ENCODE data around the gene WDR83.
"Not testable (repeated sequence)": the region's sequence is repeated elsewhere in the genome, so short reads cannot be mapped to it uniquely, and the experiment has no call there.

WDR83 gene, protein sequence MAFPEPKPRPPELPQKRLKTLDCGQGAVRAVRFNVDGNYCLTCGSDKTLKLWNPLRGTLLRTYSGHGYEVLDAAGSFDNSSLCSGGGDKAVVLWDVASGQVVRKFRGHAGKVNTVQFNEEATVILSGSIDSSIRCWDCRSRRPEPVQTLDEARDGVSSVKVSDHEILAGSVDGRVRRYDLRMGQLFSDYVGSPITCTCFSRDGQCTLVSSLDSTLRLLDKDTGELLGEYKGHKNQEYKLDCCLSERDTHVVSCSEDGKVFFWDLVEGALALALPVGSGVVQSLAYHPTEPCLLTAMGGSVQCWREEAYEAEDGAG

DNA sequence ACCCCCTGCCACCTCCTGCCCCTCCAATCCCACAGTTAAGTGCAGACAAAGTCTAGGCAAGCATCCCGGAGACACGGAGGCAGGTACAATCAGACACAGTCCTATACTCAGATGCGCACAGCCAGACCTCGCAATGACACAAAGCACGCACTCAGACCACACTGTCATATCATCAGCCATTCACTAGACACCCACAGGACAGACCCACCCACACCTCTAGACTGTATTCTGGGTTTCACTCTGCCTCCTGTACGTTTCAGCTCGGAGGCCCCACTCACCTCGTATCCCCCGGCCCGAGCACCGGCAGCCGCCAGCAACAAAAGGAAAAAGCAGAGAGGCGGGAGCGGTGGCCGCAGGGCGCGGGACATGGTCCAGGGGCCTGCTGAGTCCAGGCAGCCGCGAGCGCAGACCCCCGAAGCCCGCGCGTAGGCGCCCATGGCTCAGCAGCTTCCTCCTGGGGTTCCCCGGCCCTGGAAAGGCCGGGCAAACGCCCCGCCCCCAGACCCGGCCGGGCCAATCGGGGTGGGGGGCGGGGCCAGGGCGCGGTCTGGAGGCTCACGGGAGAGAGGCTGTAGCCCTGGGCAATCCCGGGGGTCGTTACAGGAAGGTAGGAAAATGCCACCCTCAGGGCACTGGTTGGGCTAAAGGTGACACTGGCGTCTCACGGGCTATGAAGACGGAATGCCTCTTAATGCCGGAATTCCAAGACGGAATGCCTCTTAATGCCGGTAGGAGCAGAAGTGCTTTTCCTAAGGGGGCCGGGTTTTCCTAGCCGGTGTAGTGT lies at the start of gene WDR83, which contains the start of gene MAN2B1:
WDR83 (plus strand) TSS at position 543 of the 784 bp plus-strand sequence. CDS start 2,984 bp downstream, outside the sequence.
MAN2B1 (minus strand) TSS at position 478 of the 784 bp plus-strand sequence; CDS start at position 437, 41 bp downstream.
- DNase-seq (ENCODE audit: low read depth in 2 of 2) = peak; percentile 23 to 29

DNA sequence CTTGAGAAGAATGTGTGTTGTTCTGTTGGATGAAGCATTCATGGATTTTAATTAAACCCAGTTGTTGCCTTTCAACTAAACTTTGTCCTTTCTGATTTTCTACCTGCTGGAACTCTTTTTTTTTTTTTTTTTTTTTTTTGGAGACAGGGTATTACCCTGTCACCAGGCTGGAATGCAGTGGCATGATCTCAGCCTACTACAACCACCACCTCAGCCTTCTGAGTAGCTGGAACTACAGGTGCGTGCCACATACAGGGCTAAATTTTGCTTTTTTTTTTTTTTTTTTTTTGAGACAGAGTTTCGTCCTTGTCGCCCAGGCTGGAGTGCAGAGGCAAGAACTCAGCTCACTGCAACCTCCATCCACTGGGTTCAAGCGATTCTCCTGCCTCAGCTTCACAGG lies 49.0 kb upstream of the WDR83 start:
- DNase-seq (ENCODE audit: low read depth in 2 of 2) = no peak

DNA sequence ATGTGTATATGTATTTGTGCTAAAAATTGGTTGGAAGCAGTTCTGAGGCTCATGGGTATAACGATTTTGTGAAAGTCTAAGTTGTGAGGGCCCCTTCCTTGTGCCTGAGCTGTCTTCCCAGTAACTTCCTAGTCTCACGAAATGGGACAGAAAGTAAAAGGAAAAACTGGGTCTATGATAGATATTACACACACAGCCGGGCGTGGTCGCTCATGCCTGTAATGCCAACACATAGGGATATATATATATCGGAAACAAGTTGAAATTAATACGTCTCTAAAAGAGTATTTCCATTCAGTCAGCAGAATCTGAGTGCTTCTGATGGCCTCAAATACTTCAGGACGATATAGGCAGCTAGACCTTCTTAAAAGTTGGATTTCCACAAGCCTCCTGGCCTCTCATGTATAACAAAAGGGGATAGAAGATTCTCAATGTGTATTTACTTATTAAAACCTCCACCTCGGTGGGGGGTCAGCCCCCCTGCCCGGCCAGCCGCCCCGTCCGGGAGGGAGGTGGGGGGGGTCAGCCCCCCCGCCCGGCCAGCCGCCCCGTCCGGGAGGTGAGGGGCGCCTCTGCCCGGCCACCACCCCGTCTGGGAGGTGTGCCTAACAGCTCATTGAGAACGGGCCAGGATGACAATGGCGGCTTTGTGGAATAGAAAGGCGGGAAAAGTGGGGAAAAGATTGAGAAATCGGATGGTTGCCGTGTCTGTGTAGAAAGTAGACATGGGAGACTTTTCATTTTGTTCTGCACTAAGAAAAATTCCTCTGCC lies 45.2 kb upstream of the WDR83 start:
- DNase-seq (ENCODE audit: low read depth in 2 of 2) = not testable (repeated sequence)

DNA sequence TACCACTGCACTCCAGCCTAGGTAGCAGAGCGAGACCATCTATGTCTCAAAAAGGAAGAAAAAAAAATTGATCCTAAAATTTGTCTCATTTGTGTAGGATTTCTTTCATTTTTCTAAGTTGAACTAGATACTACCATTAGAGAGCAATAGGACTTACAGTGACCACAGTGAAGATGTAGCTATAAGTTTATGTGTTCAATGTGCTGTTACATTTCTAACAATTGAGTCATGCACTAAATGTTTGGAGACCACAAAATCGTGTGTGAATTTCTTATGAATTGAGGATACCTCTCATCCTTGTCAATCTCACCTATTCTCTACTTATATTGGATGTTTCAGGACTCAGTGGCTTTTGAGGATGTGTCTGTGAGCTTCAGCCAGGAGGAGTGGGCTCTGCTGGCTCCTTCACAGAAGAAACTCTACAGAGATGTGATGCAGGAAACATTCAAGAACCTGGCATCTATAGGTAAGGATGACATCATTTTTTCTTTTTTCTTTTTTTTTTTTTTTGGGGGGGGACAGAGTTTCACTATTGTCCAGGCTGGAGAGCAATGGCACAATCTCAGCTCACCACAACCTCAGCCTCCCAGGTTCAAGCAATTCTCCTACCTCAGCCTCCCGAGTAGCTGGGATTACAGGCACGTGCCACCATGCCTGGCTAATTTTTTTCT lies 43.1 kb upstream of the WDR83 start:
- DNase-seq (ENCODE audit: low read depth in 2 of 2) = no peak

DNA sequence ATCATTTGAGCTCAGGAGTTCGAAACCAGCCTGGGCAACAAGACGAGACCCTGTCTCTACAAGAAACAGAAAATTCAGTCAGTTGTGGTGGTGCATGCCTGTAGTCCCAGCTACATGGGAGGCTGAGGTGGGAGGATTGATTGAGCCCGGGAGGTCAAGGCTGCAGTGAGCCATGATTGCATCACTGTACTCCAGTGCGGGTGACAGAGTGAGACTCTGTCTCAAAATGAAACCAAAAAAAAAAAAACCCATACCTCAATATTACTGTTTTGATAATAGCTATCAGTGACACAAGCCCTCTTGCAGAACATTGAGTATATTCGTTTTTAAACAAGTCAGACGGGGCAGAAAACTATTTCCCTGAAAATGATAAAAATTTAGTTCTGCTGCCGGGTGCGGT lies 39.6 kb upstream of the WDR83 start:
- no peak for DNase-seq (ENCODE audit: low read depth in 2 of 2)

DNA sequence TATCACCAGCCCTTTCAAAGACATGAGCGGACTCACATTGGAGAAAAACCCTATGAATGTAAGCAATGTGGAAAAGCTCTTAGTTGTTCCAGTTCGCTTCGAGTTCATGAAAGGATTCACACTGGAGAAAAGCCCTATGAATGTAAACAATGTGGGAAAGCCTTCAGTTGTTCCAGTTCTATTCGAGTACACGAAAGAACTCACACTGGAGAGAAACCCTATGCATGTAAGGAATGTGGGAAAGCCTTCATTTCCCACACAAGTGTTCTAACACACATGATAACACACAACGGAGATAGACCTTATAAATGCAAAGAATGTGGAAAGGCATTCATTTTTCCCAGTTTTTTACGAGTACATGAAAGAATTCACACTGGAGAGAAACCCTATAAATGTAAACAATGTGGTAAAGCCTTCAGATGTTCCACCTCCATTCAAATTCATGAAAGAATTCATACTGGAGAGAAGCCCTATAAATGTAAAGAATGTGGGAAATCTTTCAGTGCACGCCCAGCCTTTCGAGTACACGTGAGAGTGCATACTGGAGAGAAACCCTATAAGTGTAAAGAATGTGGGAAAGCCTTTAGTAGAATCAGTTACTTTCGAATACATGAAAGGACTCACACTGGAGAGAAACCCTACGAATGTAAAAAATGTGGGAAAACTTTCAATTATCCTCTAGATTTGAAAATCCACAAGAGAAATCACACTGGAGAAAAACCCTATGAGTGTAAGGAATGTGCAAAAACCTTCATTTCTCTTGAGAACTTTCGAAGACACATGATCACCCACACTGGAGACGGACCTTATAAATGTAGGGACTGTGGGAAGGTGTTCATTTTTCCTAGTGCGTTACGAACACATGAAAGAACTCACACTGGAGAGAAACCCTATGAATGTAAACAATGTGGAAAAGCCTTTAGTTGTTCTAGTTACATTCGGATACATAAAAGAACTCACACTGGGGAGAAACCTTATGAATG lies 38.3 kb upstream of the WDR83 start:
- no peak for DNase-seq (ENCODE audit: low read depth in 2 of 2)

DNA sequence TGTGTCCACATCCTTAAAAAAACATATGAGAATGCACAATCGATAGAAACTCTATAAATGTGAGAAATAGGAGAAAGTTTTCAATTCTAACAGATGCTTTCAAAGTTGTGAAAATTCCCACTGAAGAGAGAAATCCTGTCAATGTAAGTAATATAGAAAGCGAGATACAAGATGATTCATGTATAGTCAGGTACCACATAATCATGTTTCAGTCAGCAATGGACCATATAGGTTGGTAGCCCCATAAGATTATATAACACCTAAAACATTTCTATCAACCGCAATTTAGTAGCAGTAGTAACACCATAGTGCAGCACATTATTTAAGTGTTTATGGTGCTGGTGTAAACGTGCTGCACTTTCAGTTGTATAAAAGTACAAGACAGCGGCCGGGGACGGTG lies 37.4 kb upstream of the WDR83 start:
- no peak for DNase-seq (ENCODE audit: low read depth in 2 of 2)

DNA sequence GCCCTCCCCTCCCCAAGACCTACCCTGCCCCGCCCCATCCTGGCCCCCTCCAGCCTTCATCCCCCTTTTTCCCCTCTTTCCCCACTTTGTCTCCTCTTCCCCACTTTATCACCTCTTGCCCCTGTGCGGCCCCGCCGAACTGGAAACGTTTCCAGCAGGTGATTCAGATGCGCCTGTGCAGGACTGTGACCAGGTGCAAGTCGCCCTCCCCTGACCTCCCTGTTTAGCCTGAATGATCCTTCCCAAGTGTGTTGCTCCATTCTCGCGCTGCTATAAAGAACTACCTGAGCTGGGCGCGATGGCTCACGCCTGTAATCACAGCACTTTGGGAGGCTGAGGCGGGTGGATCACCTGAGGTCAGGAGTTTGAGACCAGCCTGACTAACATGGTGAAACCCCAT lies 30.0 kb upstream of the WDR83 start:
- DNase-seq (ENCODE audit: low read depth in 2 of 2) = no peak

DNA sequence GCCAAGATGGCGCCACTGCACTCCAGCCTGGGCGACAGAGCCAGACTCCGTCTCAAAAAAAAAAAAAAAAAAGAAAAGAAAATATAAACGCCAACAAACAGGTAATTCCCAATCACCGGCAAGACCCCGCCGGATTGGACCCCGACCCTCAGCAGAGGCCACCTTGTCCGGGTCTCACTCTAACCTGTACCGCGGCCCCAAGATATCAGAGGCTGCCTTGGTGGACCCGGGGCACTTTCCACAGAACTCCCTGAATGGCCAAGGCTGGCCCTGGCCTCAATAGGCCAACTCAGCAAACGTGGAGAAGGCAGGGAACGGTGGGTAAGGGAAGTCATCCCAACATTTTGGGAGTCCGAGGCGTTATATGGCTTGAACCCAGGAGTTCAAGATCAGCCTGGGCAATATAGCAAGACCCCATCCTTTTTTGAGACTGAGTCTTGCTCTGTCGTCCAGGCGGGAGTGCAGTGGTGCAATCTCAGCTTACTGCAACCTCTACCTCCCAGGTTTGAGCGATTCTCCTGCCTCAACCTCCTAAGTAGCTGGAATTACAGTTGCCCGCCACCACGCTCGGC lies 27.9 kb upstream of the WDR83 start:
- no peak for DNase-seq (ENCODE audit: low read depth in 2 of 2)

DNA sequence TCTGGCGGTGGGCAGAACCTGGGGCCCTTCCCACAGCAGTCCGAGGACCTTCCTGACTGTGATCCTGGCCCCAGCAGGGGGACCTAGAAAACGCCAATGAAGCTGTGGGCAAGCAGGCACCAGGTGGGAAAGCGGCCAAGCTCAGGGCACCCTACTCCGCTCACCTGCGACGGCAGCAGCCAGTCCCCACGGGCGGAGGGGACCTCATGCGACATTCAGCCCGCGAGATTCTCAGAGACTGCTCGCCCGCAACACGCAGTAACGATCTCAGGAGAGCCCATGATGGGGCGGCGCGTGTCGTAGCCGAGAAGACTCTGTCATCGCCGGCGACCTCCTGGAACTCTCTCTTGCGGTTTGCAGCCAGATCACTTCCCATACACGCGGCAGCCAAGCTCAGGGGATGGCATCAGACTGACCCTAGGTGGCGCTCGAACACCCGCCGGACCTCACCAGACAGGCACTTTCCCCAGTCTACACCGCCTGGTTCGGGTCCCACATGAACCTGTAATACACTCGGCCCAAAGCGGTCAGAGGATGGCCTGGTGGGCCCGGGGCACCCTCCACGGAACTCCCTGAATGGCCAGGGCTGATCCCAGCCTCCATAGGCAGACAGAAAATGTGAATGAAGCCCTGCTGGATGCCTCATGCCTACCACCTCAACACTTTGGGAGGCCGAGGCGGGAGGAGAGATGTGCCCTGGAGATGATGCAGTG lies 26.6 kb upstream of the WDR83 start:
- peak; percentile 27 to 37 for DNase-seq (ENCODE audit: low read depth in 2 of 2)

DNA sequence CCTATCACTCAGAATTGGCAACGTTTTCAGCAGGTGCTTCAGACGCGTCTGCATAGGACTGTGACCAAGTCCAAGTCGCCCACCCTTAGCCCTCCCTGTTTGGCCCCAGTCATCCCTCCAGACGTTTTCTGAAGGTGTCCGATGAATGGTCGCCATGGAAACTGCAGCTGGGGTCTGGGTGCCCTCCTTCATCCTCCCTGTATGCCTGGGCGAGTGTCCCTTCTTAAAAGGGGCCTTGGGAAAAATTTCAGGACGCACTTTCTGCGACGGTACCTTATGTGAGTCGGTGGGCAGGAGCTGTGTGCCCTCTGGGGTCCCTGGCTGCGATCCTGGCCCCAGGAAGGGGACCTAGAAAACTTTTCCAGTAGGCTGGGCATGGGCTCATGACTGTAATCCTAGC lies 25.2 kb upstream of the WDR83 start:
- no peak for DNase-seq (ENCODE audit: low read depth in 2 of 2)

DNA sequence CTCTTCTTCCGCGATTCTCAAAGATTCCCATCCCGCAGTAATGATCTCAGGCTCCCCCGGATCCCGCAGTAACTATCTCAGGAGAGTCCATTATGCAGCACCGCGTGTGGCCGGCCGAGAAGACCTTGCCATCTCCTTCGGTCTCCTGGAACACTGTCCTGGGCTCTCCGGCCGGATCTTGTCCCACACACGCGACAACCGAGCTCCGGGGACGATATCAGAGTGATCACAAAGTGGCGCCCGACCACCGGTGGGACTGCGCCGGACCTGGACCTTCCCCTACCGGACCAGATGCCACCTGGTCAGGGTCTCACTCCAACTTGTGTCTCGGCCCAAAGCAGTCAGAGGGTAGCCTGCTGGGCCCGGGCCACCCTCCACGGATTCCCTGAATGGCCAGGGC lies 24.1 kb upstream of the WDR83 start:
- no peak for DNase-seq (ENCODE audit: low read depth in 2 of 2)

DNA sequence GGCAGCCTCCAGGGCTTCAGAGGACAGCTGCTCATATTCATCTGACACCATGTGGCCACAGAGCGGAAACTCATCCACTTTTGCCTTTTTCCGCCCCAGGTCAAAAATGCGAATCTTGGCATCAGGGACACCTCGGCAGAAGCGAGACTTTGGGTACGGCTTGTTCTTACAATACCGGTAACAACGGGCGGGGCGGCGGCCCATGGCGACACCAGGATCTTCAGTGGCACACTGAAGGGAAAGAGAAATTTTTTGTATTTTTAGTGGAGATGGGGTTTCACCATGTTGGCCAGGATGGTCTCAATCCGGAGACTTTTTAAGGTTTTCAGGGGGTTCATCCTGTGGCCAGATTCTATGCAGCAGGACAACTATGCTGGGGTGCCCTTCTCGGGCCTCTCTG lies 22.9 kb upstream of the WDR83 start:
- not testable (repeated sequence) for DNase-seq (ENCODE audit: low read depth in 2 of 2)

DNA sequence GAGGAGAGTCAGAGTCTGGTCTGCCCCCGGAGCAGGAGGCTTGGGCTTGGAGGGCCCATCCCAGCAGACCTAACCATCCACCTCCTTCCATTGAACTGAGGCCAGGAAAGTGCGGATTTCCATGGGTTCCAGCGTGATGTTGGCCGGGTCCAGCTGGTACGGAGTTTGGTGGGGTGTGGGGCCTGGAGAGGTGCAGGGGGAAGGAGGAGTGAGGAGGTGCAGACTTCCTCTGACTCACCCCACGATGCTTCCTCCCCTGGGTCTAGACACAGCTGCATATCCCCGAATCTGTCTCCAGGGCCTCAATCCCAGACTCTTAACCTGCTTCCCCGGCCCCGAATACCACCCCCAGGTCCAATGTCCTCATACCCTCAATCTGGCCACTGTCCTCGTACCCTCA lies 20.1 kb upstream of the WDR83 start:
- DNase-seq (ENCODE audit: low read depth in 2 of 2) = no peak

DNA sequence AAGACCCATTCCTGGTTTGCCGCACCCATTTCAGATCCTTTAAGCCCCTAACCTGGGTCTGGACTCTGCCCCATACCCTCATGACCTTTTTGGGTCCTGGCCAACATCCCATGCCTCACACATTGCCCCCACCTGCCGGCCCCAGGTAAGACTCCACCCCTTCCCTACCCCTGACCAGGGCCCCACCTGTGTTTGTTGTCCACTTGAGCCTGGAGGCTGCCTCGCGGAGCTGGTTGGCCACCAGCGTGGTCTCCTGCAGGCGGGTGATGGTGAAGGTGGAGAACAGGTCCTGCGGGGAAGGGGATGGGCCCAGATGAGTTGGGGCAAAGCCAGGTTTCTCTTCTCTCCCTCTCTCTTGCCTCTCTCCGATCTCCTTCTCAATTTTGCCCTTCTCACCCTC lies 19.6 kb upstream of the WDR83 start:
- DNase-seq (ENCODE audit: low read depth in 2 of 2) = no peak

DNA sequence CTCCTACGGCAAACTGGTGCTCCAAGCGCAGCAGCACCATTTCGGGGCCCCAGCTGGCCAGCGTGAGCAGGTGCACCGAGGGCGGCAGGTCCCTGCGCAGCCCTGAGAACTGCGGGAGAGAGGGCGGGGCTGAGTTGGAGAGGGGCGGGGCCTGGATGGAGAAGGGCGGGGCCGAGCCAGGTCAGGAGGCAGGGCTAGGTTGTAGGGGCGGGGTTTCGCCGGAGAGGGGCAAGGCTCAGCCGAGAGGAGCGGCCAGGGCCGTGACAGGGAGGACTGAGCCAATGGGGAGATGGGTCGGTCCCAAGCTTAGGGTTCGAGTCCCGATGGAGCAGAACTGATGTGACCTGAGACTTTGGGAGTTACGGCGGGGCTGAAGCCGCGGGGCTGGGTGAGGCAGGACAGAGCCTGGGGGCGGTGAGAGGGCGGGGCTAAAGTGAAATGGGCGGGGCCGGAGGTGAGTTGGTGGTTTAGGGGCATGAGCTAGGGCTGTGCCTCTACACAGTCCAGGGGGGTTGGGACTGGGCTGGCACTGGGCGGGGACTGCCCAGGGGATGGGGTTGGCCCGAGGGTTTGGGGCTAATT lies 19.0 kb upstream of the WDR83 start:
- DNase-seq (ENCODE audit: low read depth in 2 of 2) = no peak

DNA sequence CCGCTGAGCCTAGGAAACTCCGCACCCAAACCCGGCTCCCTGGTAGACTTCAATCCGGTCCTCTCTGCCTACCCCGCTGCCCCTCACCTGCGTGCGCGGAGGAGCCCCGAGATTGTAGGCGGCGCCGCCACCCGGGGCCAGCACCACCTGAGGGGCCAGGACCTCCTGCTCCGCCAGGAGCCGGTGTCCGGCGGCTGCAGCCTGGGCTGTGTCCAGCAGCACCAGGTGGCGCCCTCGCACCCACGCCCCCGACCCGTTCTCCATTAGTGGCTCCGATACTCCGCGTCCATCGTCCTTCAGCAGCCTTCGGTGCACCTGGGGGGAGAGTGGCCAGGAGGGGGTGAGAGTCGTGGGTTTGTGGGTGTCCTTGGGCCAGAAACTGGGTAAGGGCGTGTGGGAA lies 18.5 kb upstream of the WDR83 start:
- DNase-seq (ENCODE audit: low read depth in 2 of 2) = no peak

DNA sequence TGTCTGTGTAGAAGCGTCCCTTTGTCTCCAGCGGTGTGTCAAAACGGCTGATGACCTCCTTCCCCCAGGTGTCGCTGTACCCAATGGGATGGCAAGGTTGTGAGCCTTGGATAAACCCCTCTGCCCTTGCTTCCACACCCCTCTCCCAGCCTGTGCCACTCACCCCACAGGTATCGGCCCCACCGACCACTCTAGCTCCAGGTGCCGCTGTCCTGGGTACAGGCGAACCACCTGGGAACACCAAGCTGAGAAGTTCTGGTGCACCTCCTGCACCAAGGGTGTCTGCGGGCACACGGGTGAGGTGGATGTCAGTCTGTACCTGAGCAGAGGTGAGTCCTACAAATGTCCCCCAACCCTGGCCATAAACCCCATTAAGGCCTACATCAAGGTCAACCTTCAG lies 16.7 kb upstream of the WDR83 start:
- DNase-seq (ENCODE audit: low read depth in 2 of 2) = no peak

DNA sequence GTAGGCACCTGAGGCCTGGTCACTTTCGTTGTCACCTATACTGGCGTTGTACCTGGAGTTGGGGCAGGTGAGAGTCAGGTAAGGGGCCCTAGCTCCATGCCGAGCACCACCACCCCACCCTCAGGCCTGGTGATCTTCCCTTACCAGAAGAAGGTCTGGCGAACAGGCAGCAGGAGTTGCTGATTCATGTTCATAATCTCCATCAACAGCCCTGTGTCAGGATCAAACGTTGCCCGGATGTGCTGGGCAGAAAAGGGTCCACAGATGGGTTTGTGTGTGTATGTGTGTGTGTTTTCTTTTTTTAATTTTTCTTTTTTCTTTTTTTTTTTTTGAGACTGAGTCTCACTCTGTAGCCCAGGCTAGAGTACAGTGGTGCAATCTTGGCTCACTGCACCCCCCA lies 14.4 kb upstream of the WDR83 start:
- no peak for DNase-seq (ENCODE audit: low read depth in 2 of 2)

Data from fibroblast of skin of left quadriceps (primary cell).